Spinal cord (tissue), 10 donors: Measurements from ENCODE around the gene TEX2. TPM values are rescaled to one million over a fixed set of nuclear protein-coding genes. Genes with fewer than 3 reads are reported as not detected.
"Not testable (repeated sequence)": the region's sequence is repeated elsewhere in the genome, so short reads cannot be mapped to it uniquely, and the experiment has no call there.

Experiments used
- DNase-seq, 6 donors: peaks; one replicate each; pipeline versions ENCODE4 v3.0.0 to v3.0.0-alpha.2; 2013 to 2015; ENCODE audit warnings: low spot score in 6 of 6, low read depth in 4 of 6
- H3K27ac ChIP-seq: one replicate; pipeline ENCODE4 v1.5.1; 2013; ENCODE audit warnings: low read depth, low read length, control low read depth
- H3K27me3 ChIP-seq: one replicate; pipeline ENCODE4 v1.6.1; 2013; ENCODE audit warnings: low read length; ENCODE audit not compliant: control insufficient read depth, insufficient read depth
- H3K36me3 ChIP-seq: one replicate; pipeline ENCODE4 v1.6.1; 2013; ENCODE audit warnings: low read length; ENCODE audit not compliant: control insufficient read depth, insufficient read depth
- H3K4me1 ChIP-seq: one replicate; pipeline ENCODE4 v1.6.1; 2013; ENCODE audit warnings: low read length; ENCODE audit not compliant: control insufficient read depth, insufficient read depth
- H3K4me3 ChIP-seq: one replicate; pipeline ENCODE4 v1.5.1; 2013; ENCODE audit warnings: low read depth, low read length, control low read depth
- H3K9me3 ChIP-seq: one replicate; pipeline ENCODE4 v1.6.1; 2013; ENCODE audit warnings: low read length; ENCODE audit not compliant: control insufficient read depth, insufficient read depth
- WGBS: methylation state at CpG from one replicate; pipeline ENCODE4 v1.1.5; 2013; ENCODE audit warnings: missing lambda C conversion rate; ENCODE audit not compliant: insufficient coverage; 5-methylcytosine and 5-hydroxymethylcytosine counted together
- polyA plus RNA-seq, 2 donors: library from polyadenylated mRNA; unstranded; fragments of 120-200 nt; gene quantifications; one replicate each; pipeline ENCODE4 v1.2.1, GENCODE V29; 2013; ENCODE audit not compliant: insufficient read length in 2 of 2
- total RNA-seq, 2 donors: library from RNA; depleted of rRNA in 1 of 2; stranded (reverse); fragments of 120-200 nt in 1 of 2; fragments of >200 nt in 1 of 2; gene quantifications; one replicate each; pipeline versions ENCODE4 v1.2.3 to v1.2.4, GENCODE V29; 2013 to 2014
- donor health status: healthy.

TEX2 gene
- total and polyA plus RNA-seq, 4 donors: 35.4 to 54.9 (median 38.5) TPM

GRCh38 chr17:64180089-64181073, 82.7 kb downstream of the TEX2 start:
- Histone ChIP-seq H3K27ac (peak overlapping the region; percentile 18), H3K36me3 (peaks cover 5% of the 10 kb centered on the region), H3K4me1 (no peaks in the 10 kb centered on the region), H3K9me3 (no peaks in the 10 kb centered on the region), H3K4me3 (no peak overlapping the region), H3K27me3 (no peaks in the 10 kb centered on the region)
- no peak for DNase-seq
- WGBS: 86% methylated on average over 3 of the region's 11 CpGs

DNA sequence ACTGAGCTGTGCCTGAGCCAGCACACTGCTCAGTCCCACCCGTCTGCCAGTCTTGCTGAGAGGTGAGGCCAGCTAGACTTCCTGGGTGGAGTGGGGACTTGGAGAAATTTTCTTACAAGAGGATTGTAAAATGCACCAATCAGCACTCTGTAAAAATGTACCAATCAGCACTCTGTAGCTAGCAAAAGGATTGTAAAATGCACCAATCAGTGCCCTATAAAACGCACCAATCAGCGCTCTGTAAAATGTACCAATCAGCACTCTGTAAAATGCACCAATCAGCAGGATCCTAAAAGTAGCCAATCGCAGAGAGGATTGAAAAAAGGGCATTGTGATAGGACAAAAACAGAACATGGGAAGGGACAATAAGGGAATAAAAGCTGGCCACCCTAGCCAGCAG, 84.0 kb downstream of the TEX2 start:
- not testable (repeated sequence) for H3K4me1 ChIP-seq, H3K36me3 ChIP-seq, H3K27ac ChIP-seq, DNase-seq, H3K27me3 ChIP-seq, H3K9me3 ChIP-seq, H3K4me3 ChIP-seq
- 100% methylated on average over 1 of the region's 4 CpGs for WGBS

DNA sequence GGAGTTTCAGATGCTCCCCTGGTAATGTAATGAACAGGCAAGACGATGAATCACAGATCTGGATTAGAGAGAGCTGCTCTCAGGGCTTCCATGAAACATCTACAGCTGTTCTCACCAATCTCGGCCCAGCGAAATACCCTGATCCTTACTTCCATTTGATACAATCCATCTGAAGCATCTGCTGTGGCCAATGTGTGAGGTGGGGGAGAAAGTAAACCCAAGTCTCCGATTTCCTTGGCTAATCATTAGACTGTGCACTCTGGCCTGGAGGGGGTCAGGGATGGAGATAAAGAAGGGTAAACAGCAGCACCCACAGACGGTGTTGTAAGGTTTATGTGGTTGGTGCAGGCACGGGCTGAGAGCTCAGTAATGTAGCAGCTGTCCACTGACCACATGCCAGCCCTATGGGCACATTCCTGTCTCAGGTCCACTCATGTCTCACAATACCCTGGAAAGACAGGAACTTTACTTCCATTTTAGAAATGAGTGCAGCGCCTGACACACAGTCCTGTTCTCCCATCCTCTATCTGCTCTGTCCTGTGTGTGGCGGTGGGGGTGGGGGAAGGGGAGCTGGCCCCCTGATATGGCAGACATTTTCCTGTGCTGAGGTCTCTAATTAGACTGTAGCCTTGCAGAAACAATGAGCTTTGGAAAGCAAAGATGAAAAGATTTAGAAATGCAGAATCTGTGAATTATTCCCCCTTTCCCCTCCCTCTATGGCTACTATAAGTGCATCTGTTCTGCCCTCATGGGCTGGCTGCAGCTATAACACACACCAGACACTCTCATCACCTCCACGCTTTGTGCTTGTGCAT, 84.8 kb downstream of the TEX2 start:
- no peak for DNase-seq
- no peaks in the 10 kb centered on the region for H3K9me3 ChIP-seq
- peaks cover 8% of the 10 kb centered on the region for H3K36me3 ChIP-seq
- no peaks in the 10 kb centered on the region for H3K27me3 ChIP-seq
- WGBS: 66% methylated on average over 5 of the region's 9 CpGs
- no peak overlapping the region for H3K4me3 ChIP-seq
- H3K27ac ChIP-seq: no peak overlapping the region
- no peaks in the 10 kb centered on the region for H3K4me1 ChIP-seq

- 88% methylated on average over 5 of the region's 7 CpGs for WGBS
- Histone ChIP-seq H3K36me3 (peaks cover 8% of the 10 kb centered on the region), H3K4me1 (no peaks in the 10 kb centered on the region), H3K27me3 (no peaks in the 10 kb centered on the region), H3K9me3 (no peaks in the 10 kb centered on the region), H3K4me3 (no peak overlapping the region), H3K27ac (peak overlapping the region; percentile 26)
- DNase-seq: no peak
Observed at GRCh38 chr17:64177311-64178010, 85.6 kb downstream of the TEX2 start.

GRCh38 chr17:64176556-64176955, 86.5 kb downstream of the TEX2 start:
- H3K27me3 ChIP-seq: no peaks in the 10 kb centered on the region
- H3K27ac ChIP-seq: peak overlapping the region; percentile 26
- H3K9me3 ChIP-seq: no peaks in the 10 kb centered on the region
- H3K36me3 ChIP-seq: peaks cover 11% of the 10 kb centered on the region
- DNase-seq: peak in 1 of 6 donors; percentile 51
- no peak overlapping the region for H3K4me3 ChIP-seq
- H3K4me1 ChIP-seq: no peaks in the 10 kb centered on the region

DNA sequence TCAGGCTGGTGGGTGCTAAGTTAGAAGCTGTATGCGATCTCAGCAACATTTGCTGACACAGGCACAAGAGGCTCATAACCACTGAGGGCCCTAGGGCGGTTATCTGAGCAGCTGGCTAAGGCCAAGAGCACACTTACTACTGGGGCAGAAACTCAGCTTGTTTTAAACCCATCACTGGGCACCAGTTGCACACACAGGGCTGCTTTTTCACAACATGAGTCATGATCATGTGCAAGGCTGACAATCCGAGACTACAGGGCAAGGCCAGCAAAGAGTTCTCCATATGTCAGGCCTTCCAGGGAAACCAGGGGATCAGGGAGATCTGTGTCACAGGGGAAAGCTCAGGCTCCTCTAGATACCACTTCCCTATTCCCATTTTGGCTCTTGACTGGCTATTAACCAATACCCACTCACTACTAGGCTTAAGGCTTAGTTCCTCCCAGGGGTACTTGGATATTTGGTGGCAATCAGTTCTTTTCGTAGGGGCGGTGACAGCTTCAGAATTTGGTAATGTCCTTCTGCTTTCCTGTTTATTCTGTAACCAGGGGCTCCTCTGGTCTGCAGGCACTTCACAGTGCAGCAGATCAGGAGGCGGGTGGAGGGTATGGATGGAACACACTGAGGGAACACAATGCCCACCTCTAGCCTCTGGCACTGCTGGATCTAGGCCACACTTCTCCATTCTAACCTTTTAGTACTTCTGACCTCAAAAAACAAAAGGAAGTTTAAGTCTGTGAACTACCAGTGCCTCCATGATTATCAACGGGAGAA, 88.2 kb downstream of the TEX2 start:
- Histone ChIP-seq H3K4me1 (no peaks in the 10 kb centered on the region), H3K4me3 (no peak overlapping the region), H3K9me3 (no peaks in the 10 kb centered on the region), H3K27ac (no peak overlapping the region), H3K36me3 (peaks cover 24% of the 10 kb centered on the region), H3K27me3 (no peaks in the 10 kb centered on the region)
- WGBS: 91% methylated on average over 4 of the region's 7 CpGs
- DNase-seq: no peak

- no peaks in the 10 kb centered on the region for H3K27me3 ChIP-seq
- H3K4me3 ChIP-seq: no peak overlapping the region
- DNase-seq: no peak
- WGBS: 89% methylated on average over 1 of the region's 3 CpGs
- peaks cover 23% of the 10 kb centered on the region for H3K36me3 ChIP-seq
- H3K27ac ChIP-seq: no peak overlapping the region
- no peaks in the 10 kb centered on the region for H3K4me1 ChIP-seq
- no peaks in the 10 kb centered on the region for H3K9me3 ChIP-seq
Observed at GRCh38 chr17:64173646-64174045, 89.4 kb downstream of the TEX2 start.

- no peak for DNase-seq
- H3K27ac ChIP-seq: no peak overlapping the region
- no peaks in the 10 kb centered on the region for H3K4me1 ChIP-seq
- H3K4me3 ChIP-seq: no peak overlapping the region
- peaks cover 22% of the 10 kb centered on the region for H3K36me3 ChIP-seq
- 100% methylated on average over 1 of the region's 3 CpGs for WGBS
- H3K9me3 ChIP-seq: no peaks in the 10 kb centered on the region
- H3K27me3 ChIP-seq: no peaks in the 10 kb centered on the region
Observed at GRCh38 chr17:64172510-64172909, 90.5 kb downstream of the TEX2 start.

GRCh38 chr17:64171041-64171440, 92.0 kb downstream of the TEX2 start:
- Histone ChIP-seq H3K4me3 (no peak overlapping the region), H3K27me3 (no peaks in the 10 kb centered on the region), H3K27ac (no peak overlapping the region), H3K4me1 (no peaks in the 10 kb centered on the region), H3K36me3 (peaks cover 26% of the 10 kb centered on the region), H3K9me3 (no peaks in the 10 kb centered on the region)
- WGBS: 97% methylated on average over 6 of the region's 8 CpGs
- DNase-seq: no peak
